Stomach (tissue), 9 donors: ENCODE data around the gene TEX13B. TPM values are rescaled to one million over a fixed set of nuclear protein-coding genes. Genes with fewer than 3 reads are reported as not detected.
A peak's percentile ranks its signal among the peaks of the same experiment; 100 is the strongest.

ENCODE experiments used
- DNase-seq, 2 donors: peaks; one replicate each; pipeline versions ENCODE4 v3.0.0 to v3.0.0-alpha.2; 2013 to 2019
- H3K27ac ChIP-seq, 5 donors: fragments of 200-600 bp in 4 of 5; sonication (generic) in 4 of 5; one replicate each; pipeline ENCODE4 v1.5.1; 2013 to 2019; ENCODE audit warnings: mild to moderate bottlenecking in 1 of 5, moderate library complexity in 1 of 5
- H3K27me3 ChIP-seq, 3 donors: fragments of 200-600 bp; sonication (generic); one replicate each; pipeline ENCODE4 v1.5.1; 2017 to 2019; ENCODE audit warnings: mixed run types in 1 of 3
- H3K36me3 ChIP-seq, 4 donors: fragments of 200-600 bp; sonication (generic); 1 replicate in 3 of 4; 2 replicates in 1 of 4; pipeline ENCODE4 v1.5.1; 2016 to 2019
- H3K4me1 ChIP-seq, 4 donors: fragments of 200-600 bp; sonication (generic); one replicate each; pipeline ENCODE4 v1.5.1; 2016 to 2019
- H3K4me3 ChIP-seq, 4 donors: fragments of 200-600 bp; sonication (generic) in 3 of 4; one replicate each; pipeline ENCODE4 v1.5.1; 2016 to 2019; ENCODE audit warnings: mild to moderate bottlenecking in 1 of 4
- H3K9me3 ChIP-seq, 4 donors: fragments of 200-600 bp; sonication (generic); one replicate each; pipeline ENCODE4 v1.5.1; 2016 to 2019
- EP300 ChIP-seq: sonication (generic); formaldehyde crosslinking; IDR thresholded peaks from one replicate; pipeline ENCODE4 v1.6.1; 2017; ENCODE audit warnings: antibody characterized with exemption
- POLR2A ChIP-seq, 4 donors: fragments of 450-650 bp; IDR thresholded peaks; one replicate each; pipeline ENCODE4 v1.6.1; 2016; ENCODE audit warnings: antibody characterized with exemption in 4 of 4, control low read depth in 2 of 4, mild to moderate bottlenecking in 1 of 4, moderate library complexity in 1 of 4
- POLR2AphosphoS5 ChIP-seq, 3 donors: sonication (generic); formaldehyde crosslinking; IDR thresholded peaks; one replicate each; pipeline ENCODE4 v1.6.1; 2016; ENCODE audit warnings: antibody characterized with exemption in 3 of 3
- WGBS, 5 donors: extraction: QIAGEN DNeasy Blood & Tissue Kit in 3 of 5; methylation state at CpG; one replicate each; pipeline versions ENCODE4 v1.1.5 to v1.1.7; 2013 to 2018; 5-methylcytosine and 5-hydroxymethylcytosine counted together
- intact Hi-C: fragments of 100-400 bp; cut with DNase I; formaldehyde crosslinking; loops from one replicate; pipeline ENCODE4 v1.15.1; 2023; ENCODE audit warnings: low total_unique reads
- polyA plus RNA-seq, 3 donors: library from polyadenylated mRNA; stranded (reverse); fragments of 200-250 nt; gene quantifications; one replicate each; pipeline ENCODE4 v1.2.3, GENCODE V29; 2013
- total RNA-seq, 5 donors: library from RNA; depleted of rRNA; stranded (reverse); fragments of >200 nt; gene quantifications; one replicate each; pipeline versions ENCODE4 v1.1.0 to v1.2.3, GENCODE V29; 2014 to 2016
- TF ChIP-seq, protein P1 (sequence below), 7 experiments: fragments of 450-650 bp in 4 of 7; fragments of 200-600 bp in 3 of 7; sonication (generic) in 3 of 7; IDR thresholded peaks; one replicate each; pipeline ENCODE4 v1.5.1; 2016 to 2019; ENCODE audit warnings: antibody characterized with exemption in 7 of 7, control low read depth in 2 of 7, mild to moderate bottlenecking in 1 of 7
- donor health status: healthy with polysubstance abuse.
- donor health status: Bipolar disorder and iron deficiency.
- donor health status: healthy.

The TEX13B gene
- total and polyA plus RNA-seq, 8 donors, result not detected

DNA sequence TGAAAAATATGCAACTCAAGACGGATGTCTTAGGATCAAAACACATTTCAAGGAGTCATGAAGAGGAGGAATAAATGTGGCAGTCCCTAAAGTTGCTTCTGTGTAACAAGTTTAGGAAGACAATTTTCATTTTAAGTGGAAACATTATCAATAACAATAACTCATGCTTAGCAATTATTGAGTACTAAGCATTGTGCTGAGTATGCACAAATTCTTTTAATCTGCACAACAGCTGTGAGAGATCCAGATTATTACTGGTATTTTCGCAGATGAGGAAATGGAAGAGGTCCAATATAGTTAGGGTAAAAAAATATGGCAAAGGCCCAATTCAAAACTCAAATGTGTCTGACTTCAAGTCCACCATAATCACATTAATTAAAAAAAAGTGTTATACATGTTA, 2.9 kb upstream of the TEX13B start:
- Histone ChIP-seq H3K9me3 (peaks cover 0 to 8% (median 0%) of the 10 kb centered on the region in 4 donors), H3K27me3 (peaks cover 0 to 3% (median 0%) of the 10 kb centered on the region in 3 donors), H3K27ac (no peak overlapping the region), H3K4me1 (no peaks in the 10 kb centered on the region), H3K4me3 (no peak overlapping the region), H3K36me3 (no peaks in the 10 kb centered on the region)
- no peak for TF ChIP-seq POLR2A (IDR thresholded peaks at IDR 0.05)
- TF ChIP-seq EP300, result no peak
- TF ChIP-seq, protein P1, sequence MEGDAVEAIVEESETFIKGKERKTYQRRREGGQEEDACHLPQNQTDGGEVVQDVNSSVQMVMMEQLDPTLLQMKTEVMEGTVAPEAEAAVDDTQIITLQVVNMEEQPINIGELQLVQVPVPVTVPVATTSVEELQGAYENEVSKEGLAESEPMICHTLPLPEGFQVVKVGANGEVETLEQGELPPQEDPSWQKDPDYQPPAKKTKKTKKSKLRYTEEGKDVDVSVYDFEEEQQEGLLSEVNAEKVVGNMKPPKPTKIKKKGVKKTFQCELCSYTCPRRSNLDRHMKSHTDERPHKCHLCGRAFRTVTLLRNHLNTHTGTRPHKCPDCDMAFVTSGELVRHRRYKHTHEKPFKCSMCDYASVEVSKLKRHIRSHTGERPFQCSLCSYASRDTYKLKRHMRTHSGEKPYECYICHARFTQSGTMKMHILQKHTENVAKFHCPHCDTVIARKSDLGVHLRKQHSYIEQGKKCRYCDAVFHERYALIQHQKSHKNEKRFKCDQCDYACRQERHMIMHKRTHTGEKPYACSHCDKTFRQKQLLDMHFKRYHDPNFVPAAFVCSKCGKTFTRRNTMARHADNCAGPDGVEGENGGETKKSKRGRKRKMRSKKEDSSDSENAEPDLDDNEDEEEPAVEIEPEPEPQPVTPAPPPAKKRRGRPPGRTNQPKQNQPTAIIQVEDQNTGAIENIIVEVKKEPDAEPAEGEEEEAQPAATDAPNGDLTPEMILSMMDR (IDR thresholded peaks at IDR 0.05), result no peak
- TF ChIP-seq POLR2AphosphoS5 (IDR thresholded peaks at IDR 0.05), result no peak
- 42 to 66% (median 49%) methylated on average over 2 of the region's 2 CpGs for WGBS, 5 donors
- intact Hi-C loops, result no loop called here
- DNase-seq, result no peak

- no peak for TF ChIP-seq EP300
- no peak for TF ChIP-seq POLR2A (IDR thresholded peaks at IDR 0.05)
- TF ChIP-seq, protein P1 (IDR thresholded peaks at IDR 0.05), result no peak
- no peak for TF ChIP-seq POLR2AphosphoS5 (IDR thresholded peaks at IDR 0.05)
- intact Hi-C loops, result no loop called here
- no peak for DNase-seq
- H3K27me3 ChIP-seq, result peaks cover 0 to 3% (median 0%) of the 10 kb centered on the region in 3 donors
- no peaks in the 10 kb centered on the region for H3K9me3 ChIP-seq
- no peaks in the 10 kb centered on the region for H3K36me3 ChIP-seq
- H3K27ac ChIP-seq, result no peak overlapping the region
- no peaks in the 10 kb centered on the region for H3K4me1 ChIP-seq
- no peak overlapping the region for H3K4me3 ChIP-seq
Measured at GRCh38 chrX:107979534-107979933, 2.6 kb downstream of the TEX13B start.

DNA sequence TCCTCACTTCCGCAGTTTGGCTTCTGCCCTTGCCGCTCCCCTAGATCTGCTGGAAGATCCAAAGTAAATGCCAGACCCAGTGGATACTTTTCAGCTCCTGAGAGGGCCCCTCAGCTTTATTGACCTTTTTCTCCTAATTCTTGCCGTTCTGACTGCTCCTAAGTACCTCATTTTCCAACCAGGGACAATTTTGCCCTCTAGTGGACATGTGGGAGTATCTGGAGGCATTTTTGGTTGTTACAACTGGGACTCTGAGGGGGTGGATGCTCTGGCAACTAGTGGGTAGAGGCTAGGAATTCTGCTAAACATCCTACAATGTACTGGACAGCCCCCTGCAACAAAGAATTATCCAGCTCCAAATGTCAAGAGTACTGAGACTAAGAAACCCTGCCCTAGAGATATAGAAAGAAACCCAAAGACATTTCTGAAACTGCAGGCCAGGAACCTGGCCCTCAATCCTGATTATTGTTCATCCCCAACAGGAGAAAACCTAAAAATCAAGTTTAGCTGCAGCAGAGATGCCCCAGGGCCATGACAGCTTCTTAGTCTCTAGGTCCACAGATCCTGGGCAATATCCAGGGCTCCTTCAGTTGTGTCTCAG, 3.4 kb downstream of the TEX13B start:
- peaks cover 0 to 3% (median 0%) of the 10 kb centered on the region in 3 donors for H3K27me3 ChIP-seq
- intact Hi-C loops, result no loop called here
- no peaks in the 10 kb centered on the region for H3K4me1 ChIP-seq
- H3K36me3 ChIP-seq, result no peaks in the 10 kb centered on the region
- DNase-seq, result peak in 1 of 2 donors; percentile 40
- no peaks in the 10 kb centered on the region for H3K9me3 ChIP-seq
- TF ChIP-seq POLR2AphosphoS5 (IDR thresholded peaks at IDR 0.05) (no peak), EP300 (no peak)
- TF ChIP-seq, protein P1 (IDR thresholded peaks at IDR 0.05), result peak in 4 of 7 experiments; percentile 18 to 37 (median 29)
- H3K4me3 ChIP-seq, result no peak overlapping the region
- 26 to 52% (median 32%) methylated on average over 3 of the region's 3 CpGs for WGBS, 5 donors
- no peak overlapping the region for H3K27ac ChIP-seq

DNA sequence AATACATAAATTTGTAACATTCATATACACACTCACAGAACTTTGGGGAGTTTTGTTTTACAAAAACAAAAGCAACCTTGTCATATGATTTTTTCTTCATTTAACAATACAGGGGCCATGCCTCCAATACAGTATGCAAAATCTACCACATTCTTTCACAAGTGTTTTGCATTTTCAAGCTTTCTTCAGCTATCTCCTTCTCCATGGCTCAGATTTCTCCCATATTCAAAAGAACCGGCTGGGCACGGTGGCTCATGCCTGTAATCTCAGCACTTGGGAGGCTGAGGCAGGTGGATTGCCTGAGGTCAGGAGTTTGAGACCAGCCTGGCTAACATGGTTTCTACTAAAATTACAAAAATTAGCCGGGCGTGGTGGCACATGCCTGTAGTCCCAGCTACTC, 4.1 kb downstream of the TEX13B start:
- Histone ChIP-seq H3K36me3 (no peaks in the 10 kb centered on the region), H3K4me3 (no peak overlapping the region), H3K27me3 (peaks cover 0 to 6% (median 0%) of the 10 kb centered on the region in 3 donors), H3K9me3 (no peaks in the 10 kb centered on the region), H3K4me1 (no peaks in the 10 kb centered on the region), H3K27ac (no peak overlapping the region)
- WGBS, 5 donors, result 66 to 87% (median 80%) methylated on average over 4 of the region's 4 CpGs
- no peak for DNase-seq
- intact Hi-C loops, result no loop called here
- TF ChIP-seq EP300, result no peak
- TF ChIP-seq POLR2A (IDR thresholded peaks at IDR 0.05), result no peak
- no peak for TF ChIP-seq POLR2AphosphoS5 (IDR thresholded peaks at IDR 0.05)
- TF ChIP-seq, protein P1 (IDR thresholded peaks at IDR 0.05), result no peak
